WTC11 (cell line): ENCODE results near the gene PCBP3. TPM values are rescaled to one million over a fixed set of nuclear protein-coding genes. Genes with fewer than 3 reads are reported as not detected.

ENCODE experiments used
- ATAC-seq: fragments of 200-7000 bp; cut with Tn5 transposase; 2 replicates; pipeline ENCODE4 v1.10.0; 2021; ENCODE audit warnings: mild to moderate bottlenecking, moderate library complexity
- CTCF ChIA-PET: fragments of 300-600 bp; sonication (Branson Sonifier 250); formaldehyde crosslinking; loops from one replicate; lab custom pipeline; 2021; ENCODE audit warnings: antibody characterized with exemption; lab: Charles Lee
- POLR2A ChIA-PET: fragments of 350-600 bp; sonication (Branson Sonifier 250); formaldehyde crosslinking; loops from one replicate; lab custom pipeline; 2021; ENCODE audit warnings: antibody characterized with exemption; lab: Charles Lee
- DNase-seq: peaks from one replicate; pipeline ENCODE4 v3.0.0; 2021; ENCODE audit warnings: low spot score
- H3K27ac Mint-ChIP-seq: 2 replicates; pipeline ENCODE4 v1.8.0; 2021; ENCODE audit warnings: mixed read lengths
- H3K27me3 Mint-ChIP-seq: 2 replicates; pipeline ENCODE4 v1.8.0; 2021; ENCODE audit warnings: low read depth, mild to moderate bottlenecking, moderate library complexity, mixed read lengths
- H3K36me3 Mint-ChIP-seq: 2 replicates; pipeline ENCODE4 v1.8.0; 2021; ENCODE audit warnings: mixed read lengths
- H3K4me1 Mint-ChIP-seq: 2 replicates; pipeline ENCODE4 v1.8.0; 2022; ENCODE audit warnings: mixed read lengths
- H3K4me3 Mint-ChIP-seq: 2 replicates; pipeline ENCODE4 v1.8.0; 2021; ENCODE audit warnings: mild to moderate bottlenecking, moderate library complexity, mixed read lengths
- H3K9me3 Mint-ChIP-seq: 2 replicates; pipeline ENCODE4 v1.8.0; 2021; ENCODE audit warnings: mixed read lengths
- EMX1 ChIP-seq: fragments of 250-450 bp; sonication (Bioruptor Pico); IDR thresholded peaks from 2 replicates; pipeline ENCODE4 v1.8.0; 2021; ENCODE audit warnings: mild to moderate bottlenecking
- GRHL2 ChIP-seq: fragments of 250-450 bp; sonication (Bioruptor Pico); IDR thresholded peaks from 2 replicates; pipeline ENCODE4 v1.8.0; 2022; ENCODE audit warnings: mild to moderate bottlenecking, moderate library complexity; ENCODE audit not compliant: insufficient replicate concordance, severe bottlenecking
- HMGA2 ChIP-seq: fragments of 250-450 bp; sonication (Bioruptor Pico); IDR thresholded peaks from 2 replicates; pipeline ENCODE4 v1.4.0; 2021; ENCODE audit warnings: mild to moderate bottlenecking, moderate library complexity
- IRF2 ChIP-seq: sonication (generic); formaldehyde crosslinking; IDR thresholded peaks from 2 replicates; pipeline ENCODE4 v1.8.0; 2022; ENCODE audit warnings: low read depth, missing genetic modification reagents, borderline replicate concordance
- MYBL2 ChIP-seq: sonication (generic); formaldehyde crosslinking; IDR thresholded peaks from 2 replicates; pipeline ENCODE4 v1.8.1; 2023; ENCODE audit warnings: mild to moderate bottlenecking, moderate library complexity, missing genetic modification reagents
- NFATC4 ChIP-seq: fragments of 250-450 bp; sonication (Bioruptor Pico); IDR thresholded peaks from 2 replicates; pipeline ENCODE4 v1.9.0; 2021; ENCODE audit warnings: mild to moderate bottlenecking
- PRDM15 ChIP-seq: sonication (generic); formaldehyde crosslinking; IDR thresholded peaks from 2 replicates; pipeline ENCODE4 v1.8.0; 2022; ENCODE audit warnings: missing genetic modification reagents
- PRRX2 ChIP-seq: fragments of 250-450 bp; sonication (Bioruptor Pico); IDR thresholded peaks from 2 replicates; pipeline ENCODE4 v1.8.0; 2021; ENCODE audit warnings: mild to moderate bottlenecking
- SMAD4 ChIP-seq: sonication (generic); formaldehyde crosslinking; IDR thresholded peaks from 2 replicates; pipeline ENCODE4 v1.8.0; 2022; ENCODE audit warnings: mild to moderate bottlenecking, missing genetic modification reagents
- SOX15 ChIP-seq: fragments of 250-450 bp; sonication (Bioruptor Pico); IDR thresholded peaks from 2 replicates; pipeline ENCODE4 v1.9.0; 2021; ENCODE audit warnings: mild to moderate bottlenecking
- TP53 ChIP-seq: sonication (generic); formaldehyde crosslinking; IDR thresholded peaks from 2 replicates; pipeline ENCODE4 v1.8.1; 2023; ENCODE audit warnings: mild to moderate bottlenecking, missing genetic modification reagents
- ZNF219 ChIP-seq: sonication (generic); formaldehyde crosslinking; IDR thresholded peaks from 2 replicates; pipeline ENCODE4 v1.8.0; 2023; ENCODE audit warnings: missing genetic modification reagents, mild to moderate bottlenecking, borderline replicate concordance
- ZNF263 ChIP-seq: sonication (generic); formaldehyde crosslinking; IDR thresholded peaks from 2 replicates; pipeline ENCODE4 v1.8.1; 2022; ENCODE audit warnings: low read depth, mild to moderate bottlenecking, moderate library complexity, missing genetic modification reagents
- ZNF317 ChIP-seq: sonication (generic); formaldehyde crosslinking; IDR thresholded peaks from 2 replicates; pipeline ENCODE4 v1.8.1; 2023; ENCODE audit warnings: low read depth, mild to moderate bottlenecking, moderate library complexity, missing genetic modification reagents, borderline replicate concordance
- ZNF423 ChIP-seq: fragments of 250-450 bp; sonication (Bioruptor Pico); IDR thresholded peaks from 2 replicates; pipeline ENCODE4 v2.1.2; 2022; ENCODE audit warnings: mild to moderate bottlenecking, moderate library complexity
- ZNF425 ChIP-seq: fragments of 250-450 bp; sonication (Bioruptor Pico); conservative IDR thresholded peaks from 2 replicates; pipeline ENCODE4 v1.9.0; 2021; ENCODE audit warnings: mild to moderate bottlenecking
- ZNF671 ChIP-seq: fragments of 250-450 bp; sonication (Bioruptor Pico); IDR thresholded peaks from 2 replicates; pipeline ENCODE4 v1.8.0; 2021; ENCODE audit warnings: mild to moderate bottlenecking
- total RNA-seq: library from RNA; stranded (reverse); gene quantifications from 3 replicates; pipeline ENCODE4 v1.2.3, GENCODE V29; 2021
- TF ChIP-seq, protein P1 (sequence below): sonication (generic); formaldehyde crosslinking; IDR thresholded peaks from 2 replicates; pipeline ENCODE4 v1.8.1; 2022; ENCODE audit warnings: low read depth, missing genetic modification reagents, borderline replicate concordance
- TF ChIP-seq, protein P2 (sequence below): sonication (generic); formaldehyde crosslinking; IDR thresholded peaks from 2 replicates; pipeline ENCODE4 v1.8.0; 2023; ENCODE audit warnings: missing genetic modification reagents
- TF ChIP-seq, protein P3 (sequence below): sonication (generic); formaldehyde crosslinking; IDR thresholded peaks from 2 replicates; pipeline ENCODE4 v1.8.1; 2022; ENCODE audit warnings: mild to moderate bottlenecking, moderate library complexity, missing genetic modification reagents
- TF ChIP-seq, protein P4 (sequence below): sonication (generic); formaldehyde crosslinking; IDR thresholded peaks from 2 replicates; pipeline ENCODE4 v1.8.1; 2023; ENCODE audit warnings: mild to moderate bottlenecking, moderate library complexity, missing genetic modification reagents
- TF ChIP-seq, protein P5 (sequence below): sonication (generic); formaldehyde crosslinking; IDR thresholded peaks from 2 replicates; pipeline ENCODE4 v1.8.1; 2023; ENCODE audit warnings: mild to moderate bottlenecking, missing genetic modification reagents, moderate library complexity
- TF ChIP-seq, protein P6 (sequence below): sonication (generic); formaldehyde crosslinking; IDR thresholded peaks from 2 replicates; pipeline ENCODE4 v1.8.1; 2023; ENCODE audit warnings: mild to moderate bottlenecking, missing genetic modification reagents, moderate library complexity

PCBP3 gene
- total RNA-seq, 1 experiment from 2014 or later = 8.5 TPM

DNA sequence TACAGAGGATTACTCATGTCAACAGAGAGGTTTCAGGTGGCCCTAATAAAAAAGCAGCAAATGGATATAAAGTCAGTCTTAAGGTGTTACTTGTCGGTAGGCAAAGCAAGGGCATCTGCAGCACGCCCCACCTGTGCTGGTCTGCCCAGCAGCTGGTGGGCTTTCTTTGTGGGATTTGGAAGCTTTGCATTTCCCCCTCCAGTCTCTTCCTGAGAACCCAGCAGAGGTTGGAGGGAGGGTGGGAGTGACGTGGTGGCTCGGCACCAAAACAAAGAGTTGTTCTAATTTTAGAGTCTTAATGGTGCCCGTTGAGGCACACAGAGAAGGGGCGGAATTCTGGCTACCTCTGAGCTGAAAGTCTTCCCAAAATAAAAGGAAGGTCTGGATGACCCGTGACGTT, 4.8 kb upstream of the PCBP3 start (continued):
- TF ChIP-seq, protein P1, sequence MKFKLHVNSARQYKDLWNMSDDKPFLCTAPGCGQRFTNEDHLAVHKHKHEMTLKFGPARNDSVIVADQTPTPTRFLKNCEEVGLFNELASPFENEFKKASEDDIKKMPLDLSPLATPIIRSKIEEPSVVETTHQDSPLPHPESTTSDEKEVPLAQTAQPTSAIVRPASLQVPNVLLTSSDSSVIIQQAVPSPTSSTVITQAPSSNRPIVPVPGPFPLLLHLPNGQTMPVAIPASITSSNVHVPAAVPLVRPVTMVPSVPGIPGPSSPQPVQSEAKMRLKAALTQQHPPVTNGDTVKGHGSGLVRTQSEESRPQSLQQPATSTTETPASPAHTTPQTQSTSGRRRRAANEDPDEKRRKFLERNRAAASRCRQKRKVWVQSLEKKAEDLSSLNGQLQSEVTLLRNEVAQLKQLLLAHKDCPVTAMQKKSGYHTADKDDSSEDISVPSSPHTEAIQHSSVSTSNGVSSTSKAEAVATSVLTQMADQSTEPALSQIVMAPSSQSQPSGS (CRISPR knock-in tag) = no peak
- TF ChIP-seq, protein P2, sequence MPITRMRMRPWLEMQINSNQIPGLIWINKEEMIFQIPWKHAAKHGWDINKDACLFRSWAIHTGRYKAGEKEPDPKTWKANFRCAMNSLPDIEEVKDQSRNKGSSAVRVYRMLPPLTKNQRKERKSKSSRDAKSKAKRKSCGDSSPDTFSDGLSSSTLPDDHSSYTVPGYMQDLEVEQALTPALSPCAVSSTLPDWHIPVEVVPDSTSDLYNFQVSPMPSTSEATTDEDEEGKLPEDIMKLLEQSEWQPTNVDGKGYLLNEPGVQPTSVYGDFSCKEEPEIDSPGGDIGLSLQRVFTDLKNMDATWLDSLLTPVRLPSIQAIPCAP (CRISPR knock-in tag) = no peak
- TF ChIP-seq PRRX2 (no peak), SMAD4 (CRISPR knock-in tag) (no peak), ZNF425 (no peak), TP53 (CRISPR knock-in tag) (no peak)
- TF ChIP-seq, protein P3, sequence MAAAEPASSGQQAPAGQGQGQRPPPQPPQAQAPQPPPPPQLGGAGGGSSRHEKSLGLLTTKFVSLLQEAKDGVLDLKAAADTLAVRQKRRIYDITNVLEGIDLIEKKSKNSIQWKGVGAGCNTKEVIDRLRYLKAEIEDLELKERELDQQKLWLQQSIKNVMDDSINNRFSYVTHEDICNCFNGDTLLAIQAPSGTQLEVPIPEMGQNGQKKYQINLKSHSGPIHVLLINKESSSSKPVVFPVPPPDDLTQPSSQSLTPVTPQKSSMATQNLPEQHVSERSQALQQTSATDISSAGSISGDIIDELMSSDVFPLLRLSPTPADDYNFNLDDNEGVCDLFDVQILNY (CRISPR knock-in tag) = no peak

GRCh38 chr21:45639206-45640000, 4.1 kb upstream of the PCBP3 start:
- H3K36me3 Mint-ChIP-seq = no peaks in the 10 kb centered on the region
- peaks cover 28% of the 10 kb centered on the region for H3K27me3 Mint-ChIP-seq
- ChIA-PET CTCF (interaction anchor here (0.5 to 1.9 kb wide), 3 partner anchors 19 to 111 kb away, joined by 3 to 11 read pairs (median 3); no protein-coding TSS in a partner anchor), POLR2A (no interaction called here)
- peaks cover 27% of the 10 kb centered on the region for H3K4me1 Mint-ChIP-seq
- DNase-seq = no peak
- no peak for ATAC-seq
- H3K4me3 Mint-ChIP-seq = no peak overlapping the region
- no peaks in the 10 kb centered on the region for H3K9me3 Mint-ChIP-seq
- no peak overlapping the region for H3K27ac Mint-ChIP-seq
- TF ChIP-seq PRDM15 (CRISPR knock-in tag) (no peak), ZNF671 (CRISPR knock-in tag) (no peak), MYBL2 (CRISPR knock-in tag) (no peak), SOX15 (CRISPR knock-in tag) (no peak), ZNF219 (CRISPR knock-in tag) (no peak), NFATC4 (CRISPR knock-in tag) (no peak), ZNF423 (CRISPR knock-in tag) (no peak), GRHL2 (no peak), ZNF263 (CRISPR knock-in tag) (no peak), EMX1 (no peak), IRF2 (CRISPR knock-in tag) (no peak), HMGA2 (CRISPR knock-in tag) (no peak), ZNF317 (no peak)
- TF ChIP-seq, protein P4, sequence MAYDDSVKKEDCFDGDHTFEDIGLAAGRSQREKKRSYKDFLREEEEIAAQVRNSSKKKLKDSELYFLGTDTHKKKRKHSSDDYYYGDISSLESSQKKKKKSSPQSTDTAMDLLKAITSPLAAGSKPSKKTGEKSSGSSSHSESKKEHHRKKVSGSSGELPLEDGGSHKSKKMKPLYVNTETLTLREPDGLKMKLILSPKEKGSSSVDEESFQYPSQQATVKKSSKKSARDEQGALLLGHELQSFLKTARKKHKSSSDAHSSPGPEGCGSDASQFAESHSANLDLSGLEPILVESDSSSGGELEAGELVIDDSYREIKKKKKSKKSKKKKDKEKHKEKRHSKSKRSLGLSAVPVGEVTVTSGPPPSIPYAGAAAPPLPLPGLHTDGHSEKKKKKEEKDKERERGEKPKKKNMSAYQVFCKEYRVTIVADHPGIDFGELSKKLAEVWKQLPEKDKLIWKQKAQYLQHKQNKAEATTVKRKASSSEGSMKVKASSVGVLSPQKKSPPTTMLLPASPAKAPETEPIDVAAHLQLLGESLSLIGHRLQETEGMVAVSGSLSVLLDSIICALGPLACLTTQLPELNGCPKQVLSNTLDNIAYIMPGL (CRISPR knock-in tag) = no peak
- TF ChIP-seq, protein P5, sequence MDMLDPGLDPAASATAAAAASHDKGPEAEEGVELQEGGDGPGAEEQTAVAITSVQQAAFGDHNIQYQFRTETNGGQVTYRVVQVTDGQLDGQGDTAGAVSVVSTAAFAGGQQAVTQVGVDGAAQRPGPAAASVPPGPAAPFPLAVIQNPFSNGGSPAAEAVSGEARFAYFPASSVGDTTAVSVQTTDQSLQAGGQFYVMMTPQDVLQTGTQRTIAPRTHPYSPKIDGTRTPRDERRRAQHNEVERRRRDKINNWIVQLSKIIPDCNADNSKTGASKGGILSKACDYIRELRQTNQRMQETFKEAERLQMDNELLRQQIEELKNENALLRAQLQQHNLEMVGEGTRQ (CRISPR knock-in tag) = no peak
- TF ChIP-seq, protein P2 (CRISPR knock-in tag) = no peak
- TF ChIP-seq, protein P6, sequence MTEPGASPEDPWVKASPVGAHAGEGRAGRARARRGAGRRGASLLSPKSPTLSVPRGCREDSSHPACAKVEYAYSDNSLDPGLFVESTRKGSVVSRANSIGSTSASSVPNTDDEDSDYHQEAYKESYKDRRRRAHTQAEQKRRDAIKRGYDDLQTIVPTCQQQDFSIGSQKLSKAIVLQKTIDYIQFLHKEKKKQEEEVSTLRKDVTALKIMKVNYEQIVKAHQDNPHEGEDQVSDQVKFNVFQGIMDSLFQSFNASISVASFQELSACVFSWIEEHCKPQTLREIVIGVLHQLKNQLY (CRISPR knock-in tag) = no peak
